Measurements from ENCODE around the gene DNAJC13. TPM values are rescaled to one million over a fixed set of nuclear protein-coding genes. Genes with fewer than 3 reads are reported as not detected.

The DNAJC13 gene
- total and polyA plus RNA-seq, 12 donors, result 7.4 to 50.5 (median 38.4) TPM

GRCh38 chr3:132456571-132456970 is 39.3 kb downstream of the DNAJC13 start:
- WGBS, 4 donors, result 79 to 93% (median 85%) methylated on average over 3 of the region's 3 CpGs
- Histone ChIP-seq H3K36me3 (replicated peaks in 1 of 2) (peaks cover 0 to 58% of the 10 kb centered on the region in 2 donors), H3K9me3 (replicated peaks in 1 of 3) (no peaks in the 10 kb centered on the region)

DNA sequence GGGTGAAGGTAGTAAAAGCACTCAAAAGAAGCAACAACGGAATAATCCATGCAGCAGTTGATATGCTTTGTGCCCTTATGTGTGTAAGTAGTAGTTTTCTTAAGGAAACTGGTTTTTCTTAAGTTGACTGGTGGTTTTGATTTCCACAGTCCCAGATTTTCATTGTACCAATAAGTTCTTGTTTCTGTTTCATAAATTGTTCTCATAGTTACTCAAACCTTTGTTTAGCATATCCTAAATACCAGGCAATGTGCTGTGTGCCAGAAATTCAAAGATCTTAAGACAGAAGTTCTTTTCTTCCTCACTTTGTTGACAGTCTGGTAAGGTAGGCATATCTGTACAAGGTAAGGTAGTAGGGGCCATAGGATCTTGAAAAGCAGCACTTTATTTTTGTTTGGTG is 40.0 kb downstream of the DNAJC13 start:
- Histone ChIP-seq H3K36me3 (replicated peaks in 1 of 2) (peaks cover 0 to 58% of the 10 kb centered on the region in 2 donors), H3K4me1 (replicated peaks in 1 of 2) (no peaks in the 10 kb centered on the region), H3K27ac (no peak overlapping the region), H3K27me3 (no peaks in the 10 kb centered on the region), H3K9me3 (replicated peaks in 1 of 3) (no peaks in the 10 kb centered on the region), H3K4me3 (no peak overlapping the region)
- WGBS, 4 donors, result 88 to 97% (median 91%) methylated on average over 1 of the region's 1 CpG
- intact Hi-C loops (cut with DNase I), result no loop called here
- TF ChIP-seq POLR2A (IDR thresholded peaks at IDR 0.05), result no peak
- TF ChIP-seq CTCF (IDR thresholded peaks at IDR 0.05), result no peak
- no peak for DNase-seq

More at GRCh38 chr3:132456571-132456970, 39.3 kb downstream of the DNAJC13 start:
- TF ChIP-seq POLR2A (IDR thresholded peaks at IDR 0.05) (no peak), CTCF (IDR thresholded peaks at IDR 0.05) (no peak)
- Histone ChIP-seq H3K27me3 (no peaks in the 10 kb centered on the region), H3K27ac (no peak overlapping the region), H3K4me3 (no peak overlapping the region), H3K4me1 (replicated peaks in 1 of 2) (no peaks in the 10 kb centered on the region)
- intact Hi-C loops (cut with DNase I), result no loop called here
- DNase-seq, result no peak

- intact Hi-C loops (cut with DNase I), result no loop called here
- WGBS, 4 donors, result 94 to 97% (median 96%) methylated on average over 3 of the region's 3 CpGs
- no peak for TF ChIP-seq CTCF (IDR thresholded peaks at IDR 0.05)
- TF ChIP-seq POLR2A (IDR thresholded peaks at IDR 0.05), result no peak
- no peaks in the 10 kb centered on the region for H3K4me1 ChIP-seq (replicated peaks in 1 of 2)
- no peak overlapping the region for H3K27ac ChIP-seq
- DNase-seq, result no peak
- H3K27me3 ChIP-seq, result no peaks in the 10 kb centered on the region
- no peaks in the 10 kb centered on the region for H3K9me3 ChIP-seq (replicated peaks in 1 of 3)
- H3K36me3 ChIP-seq (replicated peaks in 1 of 2), result peaks cover 0 to 64% of the 10 kb centered on the region in 2 donors
- H3K4me3 ChIP-seq, result no peak overlapping the region
Measured at GRCh38 chr3:132459551-132459950, 42.2 kb downstream of the DNAJC13 start.

- intact Hi-C loops (cut with DNase I), result no loop called here
- H3K4me3 ChIP-seq, result no peak overlapping the region
- peaks cover 0 to 58% of the 10 kb centered on the region in 2 donors for H3K36me3 ChIP-seq (replicated peaks in 1 of 2)
- H3K4me1 ChIP-seq (replicated peaks in 1 of 2), result no peaks in the 10 kb centered on the region
- H3K9me3 ChIP-seq (replicated peaks in 1 of 3), result no peaks in the 10 kb centered on the region
- H3K27ac ChIP-seq, result no peak overlapping the region
- H3K27me3 ChIP-seq, result no peaks in the 10 kb centered on the region
- 94 to 97% (median 96%) methylated on average over 5 of the region's 5 CpGs for WGBS, 4 donors
- peak in 1 of 7 donors; percentile 2 for DNase-seq
- TF ChIP-seq POLR2A (IDR thresholded peaks at IDR 0.05) (no peak), CTCF (IDR thresholded peaks at IDR 0.05) (no peak)
Measured at GRCh38 chr3:132461544-132461943, 44.2 kb downstream of the DNAJC13 start.
